GM23248 (cell line): ENCODE data around the gene MYRF. TPM values are rescaled to one million over a fixed set of nuclear protein-coding genes. Genes with fewer than 3 reads are reported as not detected.

Source experiments
- DNase-seq: peaks from one replicate; pipeline ENCODE4 v3.0.0-alpha.2; 2015
- H2AFZ ChIP-seq: fragments of 200-600 bp; sonication (generic); 2 replicates; pipeline ENCODE4 v1.6.1; 2016; ENCODE audit warnings: antibody characterized with exemption
- H3F3A ChIP-seq: fragments of 200-600 bp; sonication (generic); 2 replicates; pipeline ENCODE4 v1.6.1; 2016; ENCODE audit warnings: mild to moderate bottlenecking, antibody characterized with exemption, mixed run types; ENCODE audit not compliant: insufficient read depth
- H3K27ac ChIP-seq: fragments of 200-600 bp; sonication (generic); 2 replicates; pipeline ENCODE4 v1.5.1; 2016; ENCODE audit warnings: mild to moderate bottlenecking
- H3K27me3 ChIP-seq: fragments of 200-600 bp; sonication (generic); replicated peaks from 2 replicates; pipeline ENCODE4 v1.6.1; 2016; ENCODE audit warnings: mild to moderate bottlenecking; ENCODE audit not compliant: insufficient read depth
- H3K36me3 ChIP-seq: fragments of 200-600 bp; sonication (generic); 2 replicates; pipeline ENCODE4 v1.6.1; 2016; ENCODE audit warnings: low read depth, mild to moderate bottlenecking
- H3K4me1 ChIP-seq: fragments of 200-600 bp; sonication (generic); 2 replicates; pipeline ENCODE4 v1.6.1; 2016; ENCODE audit warnings: mild to moderate bottlenecking; ENCODE audit not compliant: insufficient read depth
- H3K4me2 ChIP-seq: fragments of 200-600 bp; sonication (generic); one replicate; pipeline ENCODE4 v1.6.1; 2016; ENCODE audit warnings: mild to moderate bottlenecking; ENCODE audit not compliant: unreplicated experiment
- H3K4me3 ChIP-seq: fragments of 200-600 bp; sonication (generic); 2 replicates; pipeline ENCODE4 v1.5.1; 2016; ENCODE audit warnings: mild to moderate bottlenecking
- H3K79me2 ChIP-seq: fragments of 200-600 bp; sonication (generic); 2 replicates; pipeline ENCODE4 v1.6.1; 2016; ENCODE audit warnings: mild to moderate bottlenecking; ENCODE audit not compliant: insufficient read depth
- H3K9ac ChIP-seq: fragments of 200-600 bp; sonication (generic); 2 replicates; pipeline ENCODE4 v1.6.1; 2016; ENCODE audit warnings: mild to moderate bottlenecking
- H3K9me2 ChIP-seq: fragments of 200-600 bp; sonication (generic); 2 replicates; pipeline ENCODE4 v1.6.1; 2016; ENCODE audit warnings: mixed run types, mild to moderate bottlenecking, moderate library complexity; ENCODE audit not compliant: insufficient read depth
- H3K9me3 ChIP-seq: fragments of 200-600 bp; sonication (generic); one replicate; pipeline ENCODE4 v1.6.1; 2017; ENCODE audit warnings: low read depth
- H4K20me1 ChIP-seq: fragments of 200-600 bp; sonication (generic); 2 replicates; pipeline ENCODE4 v1.6.0; 2016; ENCODE audit not compliant: insufficient read depth
- EZH2 ChIP-seq: fragments of 200-600 bp; sonication (generic); IDR thresholded peaks from 2 replicates; pipeline ENCODE4 v1.6.1; 2018; ENCODE audit warnings: antibody characterized with exemption, mild to moderate bottlenecking; ENCODE audit not compliant: insufficient read depth, poor library complexity, severe bottlenecking
- EZH2phosphoT487 ChIP-seq: fragments of 200-600 bp; sonication (generic); IDR thresholded peaks from 2 replicates; pipeline ENCODE4 v1.6.1; 2018; ENCODE audit warnings: antibody characterized with exemption, moderate library complexity, mild to moderate bottlenecking, low read depth; ENCODE audit not compliant: insufficient read depth
- whole genome bisulfite sequencing, 2 experiments: methylation state at CpG; one replicate each; pipeline ENCODE4 v1.1.6; 2015 to 2017; ENCODE audit warnings: low lambda C conversion rate in 2 of 2, low coverage in 1 of 2; ENCODE audit errors: missing lambda C conversion rate in 2 of 2; 5-methylcytosine and 5-hydroxymethylcytosine counted together
- in situ Hi-C: fragments of 300-500 bp; cut with MboI; formaldehyde crosslinking; loops from 2 replicates; pipeline ENCODE4 v1.15.0; 2020
- polyA plus RNA-seq: library from polyadenylated mRNA; unstranded; fragments of >200 nt; fragmentation: Nextera tagmentation; extraction: Ambion mirVana; gene quantifications from 2 replicates; pipeline ENCODE4 v1.2.1, GENCODE V29; 2016
- total RNA-seq: library from RNA; depleted of rRNA; stranded (reverse); fragments of >200 nt; shearing (Covaris generic); gene quantifications from 2 replicates; pipeline ENCODE4 v1.2.3, GENCODE V29; 2014; rRNA removed

The MYRF gene
- total RNA-seq (not detected in 2 replicates), polyA plus RNA-seq (0.05 and 0.16 TPM in 2 replicates)

- H3F3A ChIP-seq: no peaks in the 10 kb centered on the region
- H2AFZ ChIP-seq: peak within 1 kb of the TSS; percentile 87
- H3K4me3 ChIP-seq: peak within 1 kb of the TSS; percentile 62
- in situ Hi-C loops: no loop called here
- H3K4me2 ChIP-seq: peak within 1 kb of the TSS; percentile 59
- 0 out of 2 replicates have a peak, but pooled peaks cover 3% of the 10 kb centered on the region for H3K4me1 ChIP-seq
- no peaks in the 10 kb centered on the region for H3K27me3 ChIP-seq
- peak within 1 kb of the TSS; percentile 44; the same call in 1 of the 2 replicates for H3K9ac ChIP-seq
- TF ChIP-seq EZH2: no peak
- no peak for TF ChIP-seq EZH2phosphoT487
- DNase-seq: peak; percentile 79
- H3K9me3 ChIP-seq: no peaks in the 10 kb centered on the region
- no peaks in the 10 kb centered on the region for H3K79me2 ChIP-seq
- H3K9me2 ChIP-seq: no peaks in the 10 kb centered on the region
- no peak within 1 kb of the TSS for H3K27ac ChIP-seq
- H3K36me3 ChIP-seq: no peaks in the 10 kb centered on the region
- WGBS, 2 experiments: 3 to 4% methylated on average over 28 to 50 of the region's 93 CpGs
- H4K20me1 ChIP-seq: no peaks in the 10 kb centered on the region
Measured at GRCh38 chr11:61752117-61752924, at the start of gene MYRF. Gene MYRF (plus strand): TSS chr11:61752636. CDS start chr11:61752745, 109 bp downstream.

- DNase-seq: no peak
- no peaks in the 10 kb centered on the region for H3K79me2 ChIP-seq
- no peaks in the 10 kb centered on the region for H3K9me2 ChIP-seq
- no peaks in the 10 kb centered on the region for H4K20me1 ChIP-seq
- no peak overlapping the region for H3K27ac ChIP-seq
- H3K4me1 ChIP-seq: peaks cover 11% of the 10 kb centered on the region; the same call in 1 of the 2 replicates
- H3K9me3 ChIP-seq: no peaks in the 10 kb centered on the region
- no peak for TF ChIP-seq EZH2phosphoT487
- no peaks in the 10 kb centered on the region for H3K36me3 ChIP-seq
- no peaks in the 10 kb centered on the region for H3F3A ChIP-seq
- in situ Hi-C loops: no loop called here
- no peak overlapping the region for H2AFZ ChIP-seq
- no peaks in the 10 kb centered on the region for H3K27me3 ChIP-seq
- WGBS, 2 experiments: 81 to 84% methylated on average over 11 of the region's 11 CpGs
- H3K9ac ChIP-seq: no peak overlapping the region
- H3K4me2 ChIP-seq: no peak overlapping the region
- no peak overlapping the region for H3K4me3 ChIP-seq
Measured at GRCh38 chr11:61702701-61703312, 49.6 kb upstream of the MYRF start.

- no peak overlapping the region for H3K9ac ChIP-seq
- H3K9me2 ChIP-seq: no peaks in the 10 kb centered on the region
- DNase-seq: no peak
- H2AFZ ChIP-seq: no peak overlapping the region
- peaks cover 9% of the 10 kb centered on the region; the same call in 1 of the 2 replicates for H3K4me1 ChIP-seq
- no peak for TF ChIP-seq EZH2
- no peak for TF ChIP-seq EZH2phosphoT487
- H4K20me1 ChIP-seq: no peaks in the 10 kb centered on the region
- H3F3A ChIP-seq: no peaks in the 10 kb centered on the region
- H3K4me3 ChIP-seq: no peak overlapping the region
- H3K36me3 ChIP-seq: no peaks in the 10 kb centered on the region
- no peak overlapping the region for H3K4me2 ChIP-seq
- H3K9me3 ChIP-seq: no peaks in the 10 kb centered on the region
- H3K27ac ChIP-seq: no peak overlapping the region
- WGBS, 2 experiments: 87 to 88% methylated on average over 15 of the region's 15 CpGs
- no peaks in the 10 kb centered on the region for H3K27me3 ChIP-seq
- no peaks in the 10 kb centered on the region for H3K79me2 ChIP-seq
- in situ Hi-C loops: no loop called here
Measured at GRCh38 chr11:61704838-61705237, 47.6 kb upstream of the MYRF start.

GRCh38 chr11:61706452-61707400 is 45.7 kb upstream of the MYRF start:
- Histone ChIP-seq H2AFZ (no peak overlapping the region), H3K9me2 (no peaks in the 10 kb centered on the region), H3K27ac (no peak overlapping the region), H3K4me3 (no peak overlapping the region), H3K9me3 (no peaks in the 10 kb centered on the region), H3K36me3 (no peaks in the 10 kb centered on the region), H3K27me3 (no peaks in the 10 kb centered on the region), H3K4me2 (no peak overlapping the region), H3K79me2 (no peaks in the 10 kb centered on the region), H3K4me1 (no peaks in the 10 kb centered on the region), H3F3A (no peaks in the 10 kb centered on the region), H3K9ac (no peak overlapping the region), H4K20me1 (no peaks in the 10 kb centered on the region)
- in situ Hi-C loops: no loop called here
- WGBS, 2 experiments: 79 to 82% methylated on average over 27 of the region's 27 CpGs
- no peak for DNase-seq
- TF ChIP-seq EZH2phosphoT487: no peak
